DLD1 (cell line): ENCODE results near the gene MICAL2.

ENCODE experiments used
- in situ Hi-C: cut with HindIII; loops from 2 replicates; pipeline ENCODE4 v1.10.0; 2017; ENCODE audit warnings: low sequenced_read_pairs

MICAL2 gene

DNA sequence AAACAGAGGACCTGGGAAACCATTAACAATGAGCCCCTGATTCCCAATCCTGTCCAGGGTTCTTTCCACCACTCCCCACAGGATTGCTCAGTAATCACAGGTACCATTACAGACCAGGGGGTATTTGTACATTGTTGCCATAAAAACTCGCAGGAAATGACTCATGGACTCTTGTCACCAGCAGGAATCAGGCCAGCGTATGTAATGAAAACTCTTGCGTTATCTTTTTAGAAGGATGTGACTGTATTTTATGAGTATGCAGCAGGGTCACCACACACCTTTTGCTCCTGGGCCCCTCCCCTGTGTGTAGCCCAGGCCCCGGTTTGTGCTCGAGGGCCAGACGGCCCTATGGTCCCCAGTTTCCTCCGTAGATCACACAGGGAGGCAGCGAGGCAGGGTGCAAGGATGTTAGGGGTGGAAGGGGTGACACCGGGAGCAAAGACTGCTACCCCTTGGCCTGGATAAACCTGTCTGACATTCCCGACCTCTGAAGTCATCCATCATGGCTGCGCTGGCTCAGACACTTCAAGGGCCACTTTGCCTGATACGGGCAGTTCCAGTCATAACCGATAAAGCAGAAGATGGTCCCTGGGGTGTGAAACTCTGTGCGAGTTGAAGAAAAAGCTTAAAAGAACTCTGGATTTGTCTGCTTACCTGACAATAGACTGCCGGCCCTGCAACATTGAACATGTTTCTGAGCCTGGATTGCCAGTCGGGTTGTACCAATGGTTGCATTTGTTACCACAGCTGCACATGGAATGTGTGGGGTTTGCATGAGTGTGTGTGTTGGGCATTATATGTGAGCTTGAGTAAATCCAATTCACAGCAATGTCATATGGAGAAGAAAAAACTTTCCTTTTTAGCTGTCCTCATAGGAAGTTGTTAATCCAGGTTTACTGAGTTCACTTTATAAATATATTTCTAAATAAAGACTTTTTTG is 56.9 kb downstream of the MICAL2 start:
- in situ Hi-C loops = no loop called here

DNA sequence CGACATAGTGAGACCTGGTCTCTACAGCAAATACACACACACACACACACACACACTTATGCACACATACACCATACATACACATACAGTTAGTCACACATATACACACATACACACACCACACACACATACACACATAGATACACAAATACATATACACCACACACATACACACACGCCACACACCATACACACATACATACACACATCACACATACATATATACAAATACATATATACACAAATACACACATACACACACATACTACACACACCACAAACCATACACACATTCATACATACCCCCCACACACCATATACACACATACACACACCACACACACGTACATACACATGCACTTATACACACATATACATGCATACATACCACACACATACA is 57.7 kb downstream of the MICAL2 start:
- in situ Hi-C loops = no loop called here

DNA sequence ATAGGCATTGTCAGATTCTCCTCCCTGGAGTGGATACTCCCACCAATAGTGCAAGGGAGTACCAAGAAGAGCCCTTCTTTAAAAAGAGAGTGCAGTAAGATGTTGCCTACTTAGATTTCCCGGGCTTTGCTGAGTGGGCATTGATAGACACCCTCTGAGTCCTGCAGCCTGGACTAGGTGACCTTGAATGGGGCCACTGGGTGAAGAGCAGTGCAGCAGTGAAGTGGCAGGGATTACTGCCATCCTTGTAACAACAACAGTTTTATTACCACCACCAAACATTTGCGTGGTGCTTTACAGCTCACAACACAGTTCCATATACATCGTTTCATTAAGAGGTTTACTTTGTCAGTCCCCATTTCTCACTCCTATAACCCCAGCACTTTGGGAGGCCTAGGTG is 59.4 kb downstream of the MICAL2 start:
- in situ Hi-C loops = no loop called here

DNA sequence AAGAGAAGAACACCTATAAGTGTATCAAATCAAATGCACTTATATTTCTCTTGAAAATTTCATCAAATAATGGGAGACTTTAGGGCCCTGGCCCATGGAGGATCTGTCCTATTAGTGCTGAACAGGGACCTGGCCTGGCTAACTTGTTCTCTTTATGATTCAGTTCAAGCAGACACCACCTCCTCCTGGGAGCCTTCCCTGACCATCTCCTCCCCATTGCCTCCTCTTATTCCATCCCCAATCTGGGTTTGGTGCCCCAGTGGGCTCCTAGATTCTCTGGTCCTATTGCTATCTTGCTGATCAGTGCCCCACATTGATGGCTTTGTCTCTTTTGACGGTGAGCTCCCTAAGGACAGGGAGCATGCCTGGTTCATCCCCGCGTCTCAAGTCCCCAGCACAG is 60.1 kb downstream of the MICAL2 start:
- in situ Hi-C loops = no loop called here

DNA sequence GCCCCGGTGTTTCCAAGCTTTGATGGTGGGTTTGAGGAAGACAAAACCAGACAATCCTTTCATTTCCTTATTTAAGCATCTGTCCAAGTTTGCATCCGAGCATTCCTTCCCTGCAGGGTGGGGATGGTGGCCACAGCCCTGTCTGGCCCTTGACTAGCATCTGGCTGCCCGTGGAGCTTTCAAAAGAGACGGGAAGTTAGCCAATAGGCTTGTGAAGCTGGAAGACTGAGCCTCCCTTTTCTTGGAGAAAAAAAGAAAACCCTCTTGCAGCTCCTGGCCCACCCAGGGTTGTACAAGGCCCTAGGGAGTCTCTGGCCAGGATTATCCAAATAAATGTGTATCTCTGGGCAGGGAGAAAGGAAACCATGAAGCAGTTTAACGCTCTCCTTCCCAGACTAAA is 60.6 kb downstream of the MICAL2 start:
- in situ Hi-C loops = no loop called here

DNA sequence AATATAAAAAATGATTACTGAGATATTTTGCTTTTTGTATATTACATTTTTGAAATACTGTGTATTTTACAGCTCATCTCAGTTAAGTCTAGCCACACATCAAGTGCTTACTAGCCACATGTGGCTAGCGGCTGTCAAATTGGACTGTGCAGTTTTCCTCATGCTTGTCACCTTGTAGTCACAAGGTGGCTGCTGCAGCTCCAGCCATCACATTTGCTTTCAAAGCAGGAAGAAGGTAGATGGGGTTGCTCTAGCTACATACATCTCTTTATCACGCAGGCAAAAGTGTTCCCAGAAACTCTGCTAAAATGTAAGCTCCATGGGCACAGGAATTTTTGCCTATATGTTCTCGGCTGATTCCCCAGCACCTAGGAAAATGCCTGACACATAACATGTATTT is 61.5 kb downstream of the MICAL2 start:
- in situ Hi-C loops = no loop called here

DNA sequence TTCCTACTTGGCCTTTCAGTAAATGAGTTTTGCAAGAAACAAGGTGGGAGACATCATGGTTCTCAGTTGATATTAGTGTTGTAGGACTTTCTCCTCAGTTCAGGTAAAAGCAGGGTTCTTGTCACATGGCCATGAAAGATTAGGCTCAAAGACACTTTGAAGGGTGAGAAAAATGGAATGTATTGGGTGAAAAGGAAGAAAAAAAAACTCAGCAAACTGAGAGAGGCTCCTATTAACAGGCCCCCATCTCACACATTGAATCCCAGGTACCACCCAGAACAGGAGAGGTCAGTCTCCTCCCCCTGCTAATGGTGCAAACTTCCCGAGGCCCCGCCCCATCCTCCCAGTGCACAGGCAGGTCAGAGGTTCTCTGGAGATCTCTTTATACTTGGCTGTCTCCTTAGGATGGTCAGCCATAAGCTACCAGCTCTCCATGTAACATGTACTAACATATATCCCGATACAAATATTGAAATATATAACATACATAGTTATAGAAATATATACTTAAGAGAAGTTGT is 62.2 kb downstream of the MICAL2 start:
- in situ Hi-C loops = no loop called here

DNA sequence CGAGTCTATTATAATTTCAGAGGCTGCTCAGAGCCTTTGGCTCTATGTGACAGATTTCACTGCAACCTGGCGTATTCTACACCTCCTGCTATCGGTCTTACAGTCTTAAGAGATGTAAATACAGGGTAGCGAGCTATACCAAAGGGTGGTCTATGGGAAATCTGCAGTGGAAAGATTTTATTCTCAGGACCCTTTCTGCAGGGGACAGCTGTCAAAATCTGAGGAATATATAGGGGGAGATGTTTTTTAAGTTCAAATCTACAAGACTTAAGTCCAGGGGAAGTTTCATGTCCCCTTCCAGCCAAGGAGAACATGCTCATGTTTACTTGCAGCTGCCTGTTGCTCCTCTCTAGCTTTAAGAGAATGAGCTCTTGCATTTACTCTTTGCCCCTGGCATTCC is 62.7 kb downstream of the MICAL2 start:
- in situ Hi-C loops = no loop called here

DNA sequence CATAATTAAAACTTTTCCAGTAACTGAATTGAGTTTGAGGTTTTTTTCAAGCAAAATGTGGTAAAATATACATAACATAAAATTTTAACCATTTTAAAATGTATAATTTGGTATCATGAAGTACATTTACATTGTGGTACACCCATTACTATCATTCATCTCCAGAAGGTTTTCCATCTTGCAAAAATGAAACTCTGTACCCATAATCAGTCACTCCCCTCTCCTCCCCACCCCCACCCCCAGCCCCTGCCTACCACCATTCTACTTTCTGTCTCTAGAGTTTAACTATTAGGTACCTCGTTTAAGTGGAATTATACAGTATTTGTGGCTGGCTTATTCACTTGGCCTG is 63.7 kb downstream of the MICAL2 start:
- in situ Hi-C loops = no loop called here

DNA sequence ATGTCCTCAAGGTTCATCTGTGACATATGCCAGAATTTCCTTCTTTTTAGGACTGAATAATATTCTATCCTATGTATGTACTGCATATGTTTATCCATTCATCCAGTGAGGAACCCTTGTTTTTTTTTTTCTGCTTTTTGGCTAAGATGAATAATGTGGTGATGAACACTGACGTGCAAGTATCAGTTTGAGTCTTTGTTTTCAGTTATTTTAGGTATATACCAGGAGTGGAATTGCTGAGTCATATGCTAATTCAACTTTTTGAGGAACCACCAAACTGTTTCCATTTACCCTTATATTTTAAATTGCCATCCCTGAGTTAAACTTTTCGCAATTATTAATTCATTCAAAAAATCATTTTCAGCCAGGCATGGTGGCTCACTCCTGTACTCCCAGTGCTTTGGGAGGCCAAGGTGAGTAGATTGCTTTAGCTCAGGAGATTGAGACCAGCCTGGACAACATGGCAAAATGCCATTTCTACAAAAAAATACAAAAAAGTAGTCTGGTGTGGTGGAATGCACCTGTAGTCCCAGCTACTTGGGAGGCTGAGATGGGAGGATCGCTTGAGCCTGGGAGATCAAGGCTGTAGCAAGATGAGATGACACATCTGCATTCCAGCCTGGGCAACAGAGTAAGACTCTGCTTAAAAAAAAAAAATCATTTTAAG is 64.2 kb downstream of the MICAL2 start:
- in situ Hi-C loops = no loop called here

DNA sequence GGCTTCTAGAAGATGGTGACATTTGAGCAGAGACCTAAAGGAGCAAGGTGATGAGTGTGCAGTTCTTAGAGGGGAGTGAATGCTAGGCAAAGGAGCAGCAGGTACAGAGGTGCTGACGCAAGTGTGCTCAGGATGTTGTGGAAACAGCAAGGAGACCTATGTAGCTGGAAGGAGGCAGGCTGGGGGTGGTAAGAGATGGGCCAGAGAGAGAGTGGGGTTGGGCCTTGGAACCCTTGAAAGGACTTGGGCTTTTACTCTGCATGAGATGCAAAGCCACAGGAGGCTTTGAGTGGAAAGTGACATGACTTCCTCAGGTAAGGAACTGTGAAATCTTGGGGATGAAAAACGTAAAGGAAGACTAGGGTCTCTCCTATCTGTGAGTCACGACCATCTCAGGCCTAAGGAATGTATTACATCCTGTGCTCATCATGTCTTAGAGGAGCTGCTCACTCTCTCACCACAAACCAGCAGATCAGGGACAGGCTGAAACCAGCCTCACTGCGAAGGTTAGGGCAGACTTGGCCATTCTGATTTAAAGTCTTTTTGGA is 65.4 kb downstream of the MICAL2 start:
- in situ Hi-C loops = no loop called here

DNA sequence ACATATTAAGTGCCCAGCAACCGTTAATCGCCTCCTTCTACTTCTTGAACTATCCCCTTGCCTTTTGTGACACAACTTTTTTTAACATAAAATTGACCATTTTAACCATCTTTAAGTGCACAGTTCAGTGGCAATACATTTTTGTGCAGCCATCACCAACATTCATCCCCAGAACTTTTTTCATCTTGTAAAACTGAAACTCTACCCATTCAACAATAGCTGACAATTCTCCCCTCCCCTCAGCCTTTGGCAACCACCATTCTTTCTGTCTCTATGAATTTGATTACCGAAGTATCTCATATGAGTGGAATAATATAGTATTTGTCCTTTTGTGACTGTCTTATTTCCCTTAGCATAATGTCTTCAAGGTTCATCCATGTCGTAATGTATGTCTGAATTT is 66.0 kb downstream of the MICAL2 start:
- in situ Hi-C loops = no loop called here

DNA sequence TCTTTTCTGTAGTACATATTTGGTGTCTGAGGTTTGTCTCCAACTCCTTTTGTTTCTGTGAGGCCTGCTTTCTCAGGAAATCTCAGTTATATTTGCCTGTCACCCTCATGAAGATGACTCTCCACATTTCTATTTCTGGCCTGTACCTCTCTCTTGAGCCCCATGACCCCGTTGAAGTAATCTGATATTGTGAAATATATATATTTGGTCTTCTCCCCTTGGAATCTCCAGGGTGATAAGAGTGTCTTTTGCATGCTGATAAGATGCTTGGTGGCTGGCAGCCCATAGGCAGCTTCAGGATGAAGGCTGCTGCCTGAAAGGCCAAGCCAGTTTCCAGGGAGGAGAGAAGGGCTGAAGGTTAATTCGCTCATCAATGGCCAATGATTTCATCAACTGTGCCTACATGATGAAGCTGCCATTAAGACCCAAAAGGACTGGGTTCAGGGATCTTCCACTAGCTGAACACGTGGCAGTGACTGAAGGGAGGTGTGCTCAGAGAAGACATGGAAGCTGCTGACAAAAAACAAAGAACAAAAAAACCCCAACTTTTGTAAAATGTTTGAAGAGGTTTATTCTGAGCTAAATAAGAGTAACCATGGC is 67.4 kb downstream of the MICAL2 start:
- in situ Hi-C loops = no loop called here

DNA sequence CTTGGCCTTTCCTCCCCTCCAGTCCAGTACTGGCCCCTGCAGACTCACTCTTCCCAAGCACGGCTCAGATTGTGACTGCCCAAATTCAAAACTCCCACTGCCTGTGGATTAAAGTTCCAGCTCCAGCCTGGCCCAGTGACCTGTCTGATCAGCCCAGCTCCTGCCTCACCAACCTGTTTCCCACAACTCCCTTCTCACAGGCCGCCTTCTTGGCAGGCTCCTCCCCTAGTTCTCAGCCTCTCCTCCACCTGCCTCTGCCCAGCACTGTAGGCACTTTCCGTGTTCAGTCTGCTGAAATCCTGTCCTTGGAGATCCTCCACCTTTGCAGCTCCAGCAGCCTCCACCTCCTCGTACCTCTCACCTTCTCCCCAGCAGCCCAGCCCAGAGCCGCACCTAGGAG is 68.6 kb downstream of the MICAL2 start:
- in situ Hi-C loops = no loop called here

DNA sequence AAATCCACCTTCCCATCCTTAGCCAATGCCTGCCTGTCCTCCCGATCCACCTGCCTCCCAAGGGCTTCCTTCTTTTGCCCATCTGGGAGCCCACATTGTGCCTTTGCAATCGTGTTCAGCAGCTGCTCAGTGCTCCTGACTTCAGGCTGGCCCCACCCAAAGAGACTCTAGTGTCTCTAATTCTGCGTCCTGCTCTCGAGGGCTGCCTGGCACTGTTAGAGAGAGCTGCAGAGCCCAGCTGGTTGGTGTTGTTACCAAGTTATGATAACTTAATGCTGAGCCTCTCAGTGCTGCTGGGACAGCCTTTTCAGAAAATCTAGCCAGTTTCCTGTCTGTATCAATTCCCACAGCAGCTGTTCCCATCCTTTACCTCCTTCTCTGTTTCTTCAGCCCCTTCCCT is 69.1 kb downstream of the MICAL2 start:
- in situ Hi-C loops = no loop called here

DNA sequence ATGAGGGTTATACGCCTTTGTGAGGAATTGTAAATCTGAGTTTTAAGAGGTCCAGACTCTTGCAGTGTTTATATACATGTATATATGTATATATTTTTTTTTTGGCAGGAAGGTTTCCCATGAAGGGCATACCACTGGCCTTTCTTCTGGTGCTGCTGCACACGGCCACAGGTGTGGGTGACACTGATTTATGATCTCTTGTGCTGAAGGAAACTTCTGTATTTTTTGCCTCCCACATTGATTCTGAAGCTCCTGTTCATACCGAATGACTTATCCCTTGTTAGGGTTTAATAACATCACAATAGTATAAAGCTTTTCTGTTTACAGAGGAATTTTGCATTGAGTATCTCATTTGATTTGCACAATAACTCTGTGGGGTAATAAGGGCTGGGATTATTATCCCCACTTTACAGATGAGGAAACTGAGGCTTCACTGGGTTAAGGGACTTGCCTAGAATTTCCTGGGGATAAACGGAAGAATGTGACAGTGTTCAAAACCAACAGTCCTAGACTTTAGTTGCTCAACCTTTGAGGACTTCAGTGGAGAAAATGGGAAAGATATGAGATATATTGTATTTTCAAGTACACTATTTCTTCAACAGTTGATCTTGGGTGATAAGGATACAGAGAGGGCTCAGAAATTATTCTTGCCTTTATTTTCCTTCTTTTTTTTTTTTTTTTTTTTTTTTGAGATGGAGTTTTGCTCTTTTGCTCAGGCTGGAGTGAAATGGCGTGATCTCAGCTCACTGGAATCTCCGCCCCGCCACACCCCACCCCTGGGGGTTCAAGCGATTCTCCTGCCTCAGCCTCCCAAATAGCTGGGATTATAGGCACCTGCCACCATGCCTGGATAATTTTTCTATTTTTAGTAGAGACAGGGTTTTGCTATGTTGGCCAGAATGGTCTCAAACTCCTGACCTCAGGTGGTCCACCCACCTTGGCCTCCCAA is 70.1 kb downstream of the MICAL2 start:
- in situ Hi-C loops = no loop called here

DNA sequence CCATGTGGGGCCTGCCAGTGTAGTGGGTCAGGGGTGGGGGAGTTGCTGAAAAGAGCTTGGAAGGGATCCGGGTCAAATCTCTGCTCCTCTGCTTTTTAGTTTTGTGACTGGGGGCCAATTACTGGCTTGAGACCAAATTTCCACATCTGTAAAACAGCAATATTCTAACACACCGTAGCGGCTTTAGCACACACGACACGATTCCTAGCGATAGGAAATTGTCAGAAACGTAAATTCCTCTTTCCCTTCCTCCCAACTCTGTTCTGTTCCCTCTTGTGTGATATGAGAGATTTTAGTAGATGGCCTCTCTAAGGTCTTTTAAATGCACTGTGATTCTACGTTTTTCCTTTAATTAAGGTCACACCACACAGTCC is 71.9 kb downstream of the MICAL2 start:
- in situ Hi-C loops = no loop called here

DNA sequence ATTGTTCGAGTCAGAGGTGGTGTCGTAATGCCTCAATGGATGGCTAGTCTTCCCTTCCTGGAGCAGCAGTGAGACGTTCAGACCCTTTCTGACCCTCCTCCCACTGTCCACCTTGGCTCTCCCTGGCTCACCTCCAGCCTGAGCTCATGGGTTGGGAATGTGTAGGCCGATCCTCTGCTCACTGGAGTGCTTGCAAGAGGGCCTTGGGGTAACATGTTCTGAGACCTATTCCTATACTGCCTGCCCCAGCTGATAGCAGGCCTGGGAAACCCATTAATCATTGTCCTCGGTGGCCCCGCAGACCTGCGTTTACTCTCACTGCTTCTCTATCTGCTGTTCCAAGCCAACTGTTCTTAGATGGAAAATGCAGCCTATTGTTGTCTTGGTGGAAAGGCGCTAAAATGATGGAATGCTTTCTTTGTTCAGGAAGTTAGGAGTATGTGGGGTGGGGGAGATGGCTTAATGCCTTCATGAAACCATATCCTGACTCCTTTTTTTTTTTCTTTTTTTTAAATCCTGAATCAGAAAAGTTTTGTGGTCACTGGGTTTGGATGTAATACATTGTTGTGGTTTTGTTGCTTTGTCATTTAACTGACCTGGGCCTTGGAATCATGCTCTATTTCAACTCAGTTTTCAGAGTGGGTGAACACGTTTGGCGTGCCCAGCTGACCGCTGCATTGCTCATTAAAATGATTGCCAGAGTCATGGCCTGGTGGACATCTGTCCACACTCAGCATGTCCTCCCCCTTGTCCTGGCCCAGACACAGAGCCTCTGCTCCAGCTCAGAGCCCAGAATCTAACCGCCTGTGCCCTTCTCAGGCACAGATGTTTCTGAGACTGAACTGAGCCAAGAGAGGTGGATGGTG is 72.5 kb downstream of the MICAL2 start:
- in situ Hi-C loops = no loop called here

DNA sequence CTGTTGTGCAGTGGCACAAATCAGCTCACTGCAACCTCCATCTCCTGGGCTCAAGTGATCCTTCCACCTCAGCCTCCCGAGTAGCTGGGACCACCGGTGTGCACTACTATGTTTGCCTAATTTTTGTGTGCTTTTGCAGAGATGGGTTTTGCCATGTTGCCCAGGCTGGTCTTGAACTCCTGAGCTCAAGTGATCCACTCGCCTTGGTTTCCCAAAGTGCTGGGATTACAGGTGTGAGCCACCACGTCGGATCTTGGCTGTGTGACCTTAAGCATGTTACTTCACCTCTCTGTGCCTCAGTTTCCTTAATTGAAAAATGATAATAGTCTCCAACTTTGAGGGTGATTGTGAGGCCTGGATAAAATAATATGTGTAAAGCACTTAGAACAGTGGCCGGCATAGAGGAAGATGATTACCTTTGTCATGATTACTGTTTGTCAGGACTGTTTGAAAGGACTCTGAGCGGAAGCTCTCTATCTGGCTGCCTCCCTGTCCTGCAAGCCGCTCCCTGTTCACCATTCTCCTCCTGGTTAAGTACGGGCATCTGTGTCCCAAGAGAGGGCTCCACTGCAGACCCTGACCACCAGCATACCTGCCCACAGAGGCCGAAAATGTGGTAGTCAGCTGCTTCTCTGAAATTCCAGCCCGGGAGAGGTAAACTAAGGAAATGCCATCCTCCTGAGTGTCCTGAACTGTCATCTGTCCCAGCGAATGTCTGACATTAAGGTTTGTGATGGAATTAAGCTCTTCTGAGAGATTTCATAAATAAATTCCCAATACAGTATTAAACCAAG is 73.6 kb downstream of the MICAL2 start:
- in situ Hi-C loops = no loop called here
